ENCODE measurements around the gene PI16. TPM values are rescaled to one million over a fixed set of nuclear protein-coding genes. Genes with fewer than 3 reads are reported as not detected.
A peak's percentile ranks its signal among the peaks of the same experiment; 100 is the strongest.

PI16 gene
- total and polyA plus RNA-seq, 3 experiments from 2014 or later: 0.20 to 13.6 (median 0.37) TPM

- H3K9me3 ChIP-seq (ENCODE audit: low read length): no peaks in the 10 kb centered on the region
- no peak overlapping the region for H3K27ac ChIP-seq (ENCODE audit: low read depth, low read length)
- no peaks in the 10 kb centered on the region for H3K9me3 Mint-ChIP-seq
- H3K4me1 ChIP-seq (ENCODE audit: insufficient read depth, low read length): peaks cover 25% of the 10 kb centered on the region
- no peak overlapping the region for H3K27ac Mint-ChIP-seq
- no peak overlapping the region for H3K4me3 ChIP-seq (ENCODE audit: low read length)
- CTCF ChIA-PET: interaction anchor here (0.6 to 0.8 kb wide), 2 partner anchors 12 to 747 kb away, joined by 4 read pairs; no protein-coding TSS in a partner anchor
- POLR2A ChIA-PET: no interaction called here
- DNase-seq: no peak
- H3K4me1 Mint-ChIP-seq: peaks cover 23 to 34% (median 28%) of the 10 kb centered on the region in 3 donors
- H3K36me3 Mint-ChIP-seq: peaks cover 0 to 64% (median 19%) of the 10 kb centered on the region in 3 donors
- H3K4me3 Mint-ChIP-seq: no peak overlapping the region
- no peaks in the 10 kb centered on the region for H3K27me3 ChIP-seq (ENCODE audit: insufficient read depth, low read length, poor library complexity, severe bottlenecking)
- no peaks in the 10 kb centered on the region for H3K27me3 Mint-ChIP-seq
- peaks cover 49% of the 10 kb centered on the region for H3K36me3 ChIP-seq (ENCODE audit: insufficient read depth, low read length)
These were observed 13.2 kb downstream of the PI16 start for GRCh38 chr6:36967757-36968156.

GRCh38 chr6:36968266-36968977 lies 13.9 kb downstream of the PI16 start:
- Histone ChIP-seq H3K4me3 (ENCODE audit: low read length) (no peak overlapping the region), H3K36me3 (ENCODE audit: insufficient read depth, low read length) (peaks cover 54% of the 10 kb centered on the region), H3K4me1 (ENCODE audit: insufficient read depth, low read length) (peaks cover 19% of the 10 kb centered on the region), H3K27ac (ENCODE audit: low read depth, low read length) (no peak overlapping the region), H3K27me3 (ENCODE audit: insufficient read depth, low read length, poor library complexity, severe bottlenecking) (no peaks in the 10 kb centered on the region), H3K9me3 (ENCODE audit: low read length) (no peaks in the 10 kb centered on the region)
- no peak overlapping the region for H3K4me3 Mint-ChIP-seq
- H3K9me3 Mint-ChIP-seq: no peaks in the 10 kb centered on the region
- ChIA-PET POLR2A (no interaction called here), CTCF (interaction anchor here (0.8 kb wide), 1 partner anchor 11 kb away, joined by 4 read pairs; no protein-coding TSS in a partner anchor)
- no peaks in the 10 kb centered on the region for H3K27me3 Mint-ChIP-seq
- H3K36me3 Mint-ChIP-seq: peaks cover 0 to 70% (median 19%) of the 10 kb centered on the region in 3 donors
- no peak for DNase-seq
- peak overlapping the region in 2 of 8 donors; percentile 17 to 26 for H3K27ac Mint-ChIP-seq
- H3K4me1 Mint-ChIP-seq: peaks cover 16 to 27% (median 21%) of the 10 kb centered on the region in 3 donors

DNA sequence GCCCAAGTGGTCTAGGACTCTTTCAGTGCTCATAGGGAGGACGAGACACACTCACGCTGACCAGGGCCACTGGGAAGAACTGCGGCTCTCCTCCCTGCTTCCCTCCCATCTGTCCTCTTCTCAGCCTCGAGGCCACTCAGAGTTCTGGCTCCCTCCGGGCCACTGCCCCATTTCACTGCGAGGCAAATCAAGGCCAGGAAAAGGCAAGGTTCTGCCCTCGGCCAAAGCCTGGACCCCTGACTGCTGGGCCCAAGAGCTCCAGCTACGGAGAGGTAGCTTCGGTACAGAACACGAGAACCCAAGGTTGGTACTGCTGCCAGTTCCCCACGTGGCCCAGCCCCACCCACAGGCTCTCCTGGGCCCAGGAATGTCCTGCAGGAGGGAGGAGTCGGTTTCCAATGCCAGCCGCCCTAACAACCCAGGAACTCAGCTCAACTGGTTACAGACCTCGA lies 14.7 kb downstream of the PI16 start:
- no peaks in the 10 kb centered on the region for H3K9me3 ChIP-seq (ENCODE audit: low read length)
- ChIA-PET CTCF (no interaction called here), POLR2A (no interaction called here)
- H3K27me3 ChIP-seq (ENCODE audit: insufficient read depth, low read length, poor library complexity, severe bottlenecking): no peaks in the 10 kb centered on the region
- no peak for DNase-seq
- Mint-ChIP-seq H3K4me3 (no peak overlapping the region), H3K27me3 (no peaks in the 10 kb centered on the region), H3K36me3 (peaks cover 0 to 78% (median 19%) of the 10 kb centered on the region in 3 donors), H3K27ac (no peak overlapping the region), H3K4me1 (peaks cover 9 to 19% (median 15%) of the 10 kb centered on the region in 3 donors), H3K9me3 (no peaks in the 10 kb centered on the region)
- H3K4me3 ChIP-seq (ENCODE audit: low read length): no peak overlapping the region
- peaks cover 63% of the 10 kb centered on the region for H3K36me3 ChIP-seq (ENCODE audit: insufficient read depth, low read length)
- no peak overlapping the region for H3K27ac ChIP-seq (ENCODE audit: low read depth, low read length)
- peaks cover 10% of the 10 kb centered on the region for H3K4me1 ChIP-seq (ENCODE audit: insufficient read depth, low read length)

- peaks cover 0 to 88% (median 19%) of the 10 kb centered on the region in 3 donors for H3K36me3 Mint-ChIP-seq
- H3K27ac ChIP-seq (ENCODE audit: low read depth, low read length): no peak overlapping the region
- H3K4me1 Mint-ChIP-seq: peaks cover 1 to 9% (median 8%) of the 10 kb centered on the region in 3 donors
- POLR2A ChIA-PET: no interaction called here
- no peaks in the 10 kb centered on the region for H3K9me3 ChIP-seq (ENCODE audit: low read length)
- no peaks in the 10 kb centered on the region for H3K9me3 Mint-ChIP-seq
- H3K4me3 Mint-ChIP-seq: no peak overlapping the region
- no peak for DNase-seq
- CTCF ChIA-PET: interaction anchor here (1.1 kb wide), 1 partner anchor 85 kb away, joined by 4 read pairs; no protein-coding TSS in a partner anchor
- H3K27me3 Mint-ChIP-seq: no peaks in the 10 kb centered on the region
- H3K27me3 ChIP-seq (ENCODE audit: insufficient read depth, low read length, poor library complexity, severe bottlenecking): no peaks in the 10 kb centered on the region
- H3K36me3 ChIP-seq (ENCODE audit: insufficient read depth, low read length): peaks cover 72% of the 10 kb centered on the region
- H3K4me3 ChIP-seq (ENCODE audit: low read length): no peak overlapping the region
- H3K4me1 ChIP-seq (ENCODE audit: insufficient read depth, low read length): peaks cover under 1% of the 10 kb centered on the region
- peak overlapping the region in 2 of 8 donors; percentile 23 to 26 for H3K27ac Mint-ChIP-seq
These were observed 15.7 kb downstream of the PI16 start for GRCh38 chr6:36969988-36970891.

DNA sequence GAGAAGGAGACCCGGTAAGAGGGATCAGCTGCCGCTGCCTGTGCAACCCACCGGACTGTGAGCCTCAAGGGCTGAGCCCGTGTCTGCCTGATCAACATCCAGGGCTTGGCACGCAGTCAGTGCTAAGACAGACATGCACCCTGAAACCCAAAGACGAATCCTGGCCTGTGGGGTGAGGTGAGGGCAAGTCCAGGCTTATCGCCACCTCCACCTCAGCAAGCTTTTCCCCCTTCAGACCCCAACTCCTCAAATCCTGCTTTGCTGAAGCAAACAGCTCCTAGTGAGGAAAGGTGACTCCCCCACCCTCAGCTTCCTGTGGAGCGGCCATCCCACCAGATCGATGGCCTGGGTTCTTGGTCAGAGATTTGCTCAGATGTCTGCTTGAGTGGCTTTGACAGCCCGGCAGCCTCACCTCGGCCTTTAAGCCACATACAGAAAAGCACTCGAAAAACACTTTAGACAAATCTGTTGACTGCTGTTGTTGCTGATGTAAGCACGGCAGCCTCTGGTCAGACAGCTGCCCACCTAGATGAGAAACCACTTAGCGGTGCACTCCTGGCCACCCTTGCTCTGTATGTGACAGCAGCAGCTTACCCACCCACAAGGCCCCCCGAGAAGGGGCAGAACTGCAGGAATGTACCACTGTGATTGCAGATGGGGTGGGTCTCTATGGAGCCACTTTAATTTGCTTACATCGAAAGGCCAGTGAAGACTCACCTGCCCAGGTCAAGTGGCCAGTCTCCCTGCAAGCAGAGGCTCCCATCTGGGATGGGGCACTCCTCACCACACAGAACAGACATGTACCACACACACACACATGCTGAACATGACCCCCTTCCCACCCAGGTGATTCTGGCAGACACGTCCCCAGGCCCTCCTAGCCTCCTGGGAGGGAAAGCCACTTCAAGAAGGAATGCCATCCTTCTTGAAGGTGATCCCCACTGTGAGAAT lies 16.6 kb downstream of the PI16 start:
- H3K27me3 ChIP-seq (ENCODE audit: insufficient read depth, low read length, poor library complexity, severe bottlenecking): no peaks in the 10 kb centered on the region
- H3K4me3 ChIP-seq (ENCODE audit: low read length): no peak overlapping the region
- H3K9me3 ChIP-seq (ENCODE audit: low read length): no peaks in the 10 kb centered on the region
- no peak overlapping the region for H3K4me3 Mint-ChIP-seq
- ChIA-PET CTCF (interaction anchor here (1.1 kb wide), 1 partner anchor 86 kb away, joined by 4 read pairs; no protein-coding TSS in a partner anchor), POLR2A (interaction anchor here (0.5 kb wide), 1 partner anchor 82 kb away, joined by 5 read pairs; no protein-coding TSS in a partner anchor)
- H3K27ac ChIP-seq (ENCODE audit: low read depth, low read length): no peak overlapping the region
- DNase-seq: no peak
- H3K27me3 Mint-ChIP-seq: no peaks in the 10 kb centered on the region
- H3K36me3 Mint-ChIP-seq: peaks cover 0 to 97% (median 19%) of the 10 kb centered on the region in 3 donors
- H3K4me1 ChIP-seq (ENCODE audit: insufficient read depth, low read length): no peaks in the 10 kb centered on the region
- H3K36me3 ChIP-seq (ENCODE audit: insufficient read depth, low read length): peaks cover 82% of the 10 kb centered on the region
- no peaks in the 10 kb centered on the region for H3K9me3 Mint-ChIP-seq
- H3K4me1 Mint-ChIP-seq: peaks cover 0 to 1% (median under 1%) of the 10 kb centered on the region in 3 donors
- H3K27ac Mint-ChIP-seq: no peak overlapping the region

GRCh38 chr6:36971921-36972673 lies 17.6 kb downstream of the PI16 start:
- ChIA-PET POLR2A (interaction anchor here (0.5 kb wide), 1 partner anchor 83 kb away, joined by 5 read pairs; no protein-coding TSS in a partner anchor), CTCF (no interaction called here)
- H3K4me1 Mint-ChIP-seq: no peaks in the 10 kb centered on the region
- H3K27me3 Mint-ChIP-seq: no peaks in the 10 kb centered on the region
- H3K36me3 ChIP-seq (ENCODE audit: insufficient read depth, low read length): peaks cover 91% of the 10 kb centered on the region
- H3K27ac Mint-ChIP-seq: peak overlapping the region in 4 of 8 donors; percentile 35 to 94 (median 64)
- H3K4me3 Mint-ChIP-seq: no peak overlapping the region
- no peaks in the 10 kb centered on the region for H3K9me3 Mint-ChIP-seq
- no peak overlapping the region for H3K4me3 ChIP-seq (ENCODE audit: low read length)
- peaks cover 0 to 99% (median 19%) of the 10 kb centered on the region in 3 donors for H3K36me3 Mint-ChIP-seq
- H3K4me1 ChIP-seq (ENCODE audit: insufficient read depth, low read length): no peaks in the 10 kb centered on the region
- no peaks in the 10 kb centered on the region for H3K9me3 ChIP-seq (ENCODE audit: low read length)
- no peak for DNase-seq
- no peak overlapping the region for H3K27ac ChIP-seq (ENCODE audit: low read depth, low read length)
- H3K27me3 ChIP-seq (ENCODE audit: insufficient read depth, low read length, poor library complexity, severe bottlenecking): no peaks in the 10 kb centered on the region

- H3K36me3 ChIP-seq (ENCODE audit: insufficient read depth, low read length): peaks cover 92% of the 10 kb centered on the region
- H3K36me3 Mint-ChIP-seq: peaks cover 0 to 99% (median 19%) of the 10 kb centered on the region in 3 donors
These were observed 18.7 kb downstream of the PI16 start for GRCh38 chr6:36973190-36973589.

More at GRCh38 chr6:36973190-36973589, 18.7 kb downstream of the PI16 start:
- Histone ChIP-seq H3K9me3 (ENCODE audit: low read length) (no peaks in the 10 kb centered on the region), H3K4me3 (ENCODE audit: low read length) (no peak overlapping the region), H3K27me3 (ENCODE audit: insufficient read depth, low read length, poor library complexity, severe bottlenecking) (no peaks in the 10 kb centered on the region), H3K4me1 (ENCODE audit: insufficient read depth, low read length) (no peaks in the 10 kb centered on the region), H3K27ac (ENCODE audit: low read depth, low read length) (no peak overlapping the region)
- H3K9me3 Mint-ChIP-seq: no peaks in the 10 kb centered on the region
- H3K4me1 Mint-ChIP-seq: peaks cover 0 to 2% (median 0%) of the 10 kb centered on the region in 3 donors
- POLR2A ChIA-PET: no interaction called here
- no peak overlapping the region for H3K27ac Mint-ChIP-seq
- H3K4me3 Mint-ChIP-seq: no peak overlapping the region
- no peak for DNase-seq
- no peaks in the 10 kb centered on the region for H3K27me3 Mint-ChIP-seq
- CTCF ChIA-PET: no interaction called here

Data from CD8-positive, alpha-beta memory T cell (primary cell).